ENCODE results near the gene PKNOX1.

DNA sequence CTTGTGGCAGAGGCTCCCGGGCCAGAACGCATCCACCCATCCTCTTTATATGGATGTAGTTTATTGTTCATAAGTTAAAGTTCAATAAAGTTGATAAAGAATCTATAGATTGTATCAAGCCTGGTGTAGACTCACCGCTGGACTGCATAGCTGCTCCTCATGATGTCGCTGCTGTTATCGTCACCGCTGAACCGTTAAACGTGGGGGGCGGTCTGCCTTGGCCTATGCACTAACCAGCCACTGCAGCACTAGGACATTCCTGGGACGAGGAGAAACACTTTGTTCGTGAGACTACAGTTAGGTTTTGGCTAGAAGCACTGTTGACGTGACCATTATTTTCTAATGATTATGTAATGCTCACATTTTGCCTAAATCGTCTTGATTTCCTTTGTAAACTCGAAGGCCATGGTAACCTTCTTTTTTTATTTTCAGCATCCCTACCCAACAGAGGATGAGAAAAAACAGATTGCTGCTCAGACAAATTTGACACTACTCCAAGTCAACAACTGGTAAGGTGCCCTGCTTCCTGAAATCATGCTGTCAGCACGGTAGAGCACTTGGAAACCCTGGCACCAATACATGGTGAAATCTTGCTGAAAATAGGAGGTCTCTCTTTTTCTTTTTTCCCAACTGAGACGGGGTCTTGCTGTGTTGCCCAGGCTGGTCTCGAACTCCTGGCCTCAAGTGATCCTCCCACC, 50.2 kb downstream of the PKNOX1 start:
- TF ChIP-seq CTCF (IDR thresholded peaks at IDR 0.05; ENCODE audit: insufficient read depth, low read length, poor library complexity, severe bottlenecking) (no peak), EZH2phosphoT487 (conservative IDR thresholded peaks at IDR 0.05; ENCODE audit: low read length) (no peak)
